ENCODE data around the gene IER5. TPM values are rescaled to one million over a fixed set of nuclear protein-coding genes. Genes with fewer than 3 reads are reported as not detected.
A peak's percentile ranks its signal among the peaks of the same experiment; 100 is the strongest.

The IER5 gene
- total and polyA plus RNA-seq, 3 experiments from 2014 or later = 29.0 to 57.2 (median 52.3) TPM

- no peaks in the 10 kb centered on the region for H3K27me3 ChIP-seq (ENCODE audit: insufficient read depth, low read length, poor library complexity, severe bottlenecking)
- no peak overlapping the region for H3K27ac ChIP-seq (ENCODE audit: low read depth, low read length)
- Mint-ChIP-seq H3K9me3 (peaks cover 0 to 3% (median 0%) of the 10 kb centered on the region in 5 donors), H3K4me1 (peaks cover 35 to 48% (median 43%) of the 10 kb centered on the region in 3 donors), H3K27me3 (peaks cover 0 to 6% of the 10 kb centered on the region in 2 donors), H3K36me3 (peaks cover 2 to 42% (median 4%) of the 10 kb centered on the region in 3 donors), H3K27ac (peak overlapping the region in 7 of 8 donors; percentile 1 to 98 (median 78)), H3K4me3 (peak overlapping the region in 6 of 7 donors; percentile 8 to 100 (median 76))
- POLR2A ChIA-PET = interaction anchor here (5.5 kb wide), 1 partner anchor 13 kb away, joined by 111 read pairs; no protein-coding TSS in a partner anchor
- no peaks in the 10 kb centered on the region for H3K9me3 ChIP-seq (ENCODE audit: low read length)
- CTCF ChIA-PET = interaction anchor here (0.6 to 5.7 kb wide), 5 partner anchors 12 to 333 kb away, joined by 3 to 70 read pairs (median 4); no protein-coding TSS in a partner anchor
- peaks cover 22% of the 10 kb centered on the region for H3K4me1 ChIP-seq (ENCODE audit: insufficient read depth, low read length)
- H3K36me3 ChIP-seq (ENCODE audit: insufficient read depth, low read length) = no peaks in the 10 kb centered on the region
- DNase-seq = no peak
- no peak overlapping the region for H3K4me3 ChIP-seq (ENCODE audit: low read length)
Measured at GRCh38 chr1:181092056-181092455, 3.6 kb downstream of the IER5 start.

DNA sequence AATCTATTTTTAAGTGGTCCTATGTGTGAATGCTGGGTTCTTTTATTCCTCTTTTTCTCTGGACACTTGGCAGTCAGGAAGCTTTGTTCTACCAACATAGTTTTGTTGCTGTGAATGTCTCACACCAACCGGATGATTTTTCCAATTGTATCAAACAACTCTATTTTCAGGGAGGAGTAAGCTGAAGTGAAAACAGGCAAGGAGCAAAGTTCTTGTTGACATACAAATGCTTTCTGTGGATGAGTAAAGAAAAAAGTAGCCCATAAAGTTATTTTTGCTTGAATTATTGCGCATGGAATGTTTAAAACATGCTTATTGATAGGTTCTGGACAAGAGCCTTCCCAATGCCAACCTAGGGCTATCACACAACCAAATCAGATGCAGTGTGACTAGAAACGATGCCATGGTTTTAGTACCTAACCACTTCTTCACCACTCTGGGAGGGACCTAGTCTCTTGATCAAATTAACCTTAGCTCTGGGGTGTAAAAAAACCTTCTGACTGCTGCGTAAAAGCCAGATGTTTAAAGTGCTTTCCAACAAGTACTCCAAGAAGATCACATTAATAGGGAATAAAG is 4.5 kb downstream of the IER5 start:
- DNase-seq = no peak
- peaks cover 2 to 42% (median 4%) of the 10 kb centered on the region in 3 donors for H3K36me3 Mint-ChIP-seq
- ChIA-PET POLR2A (interaction anchor here (0.5 to 5.5 kb wide), 2 partner anchors 12 to 57 kb away, joined by 3 to 111 read pairs; no protein-coding TSS in a partner anchor), CTCF (interaction anchor here (1.0 to 5.7 kb wide), 2 partner anchors 38 to 49 kb away, joined by 3 to 70 read pairs; no protein-coding TSS in a partner anchor)
- Histone ChIP-seq H3K27ac (ENCODE audit: low read depth, low read length) (no peak overlapping the region), H3K4me3 (ENCODE audit: low read length) (no peak overlapping the region), H3K27me3 (ENCODE audit: insufficient read depth, low read length, poor library complexity, severe bottlenecking) (no peaks in the 10 kb centered on the region), H3K36me3 (ENCODE audit: insufficient read depth, low read length) (no peaks in the 10 kb centered on the region), H3K9me3 (ENCODE audit: low read length) (no peaks in the 10 kb centered on the region), H3K4me1 (ENCODE audit: insufficient read depth, low read length) (peaks cover 18% of the 10 kb centered on the region)
- peaks cover 0 to 3% (median 0%) of the 10 kb centered on the region in 5 donors for H3K9me3 Mint-ChIP-seq
- H3K27ac Mint-ChIP-seq = peak overlapping the region in 7 of 8 donors; percentile 18 to 98 (median 51)
- peak overlapping the region in 2 of 7 donors; percentile 23 to 39 for H3K4me3 Mint-ChIP-seq
- peaks cover 34 to 46% (median 40%) of the 10 kb centered on the region in 3 donors for H3K4me1 Mint-ChIP-seq
- peaks cover 0 to 6% of the 10 kb centered on the region in 2 donors for H3K27me3 Mint-ChIP-seq

- Histone ChIP-seq H3K36me3 (ENCODE audit: insufficient read depth, low read length) (no peaks in the 10 kb centered on the region), H3K27ac (ENCODE audit: low read depth, low read length) (no peak overlapping the region), H3K27me3 (ENCODE audit: insufficient read depth, low read length, poor library complexity, severe bottlenecking) (no peaks in the 10 kb centered on the region), H3K4me3 (ENCODE audit: low read length) (no peak overlapping the region), H3K4me1 (ENCODE audit: insufficient read depth, low read length) (peaks cover 22% of the 10 kb centered on the region), H3K9me3 (ENCODE audit: low read length) (no peaks in the 10 kb centered on the region)
- peaks cover 2 to 36% (median 4%) of the 10 kb centered on the region in 3 donors for H3K36me3 Mint-ChIP-seq
- POLR2A ChIA-PET = no interaction called here
- peaks cover 36 to 52% (median 42%) of the 10 kb centered on the region in 3 donors for H3K4me1 Mint-ChIP-seq
- H3K27ac Mint-ChIP-seq = peak overlapping the region in 5 of 8 donors; percentile 11 to 64 (median 24)
- H3K9me3 Mint-ChIP-seq = no peaks in the 10 kb centered on the region
- H3K27me3 Mint-ChIP-seq = peaks cover 0 to 3% of the 10 kb centered on the region in 2 donors
- H3K4me3 Mint-ChIP-seq = peak overlapping the region in 3 of 7 donors; percentile 27 to 38 (median 31)
- no peak for DNase-seq
- CTCF ChIA-PET = interaction anchor here (1.5 kb wide), 1 partner anchor 10 kb away, joined by 3 read pairs; no protein-coding TSS in a partner anchor
Measured at GRCh38 chr1:181094416-181095212, 6.1 kb downstream of the IER5 start.

DNA sequence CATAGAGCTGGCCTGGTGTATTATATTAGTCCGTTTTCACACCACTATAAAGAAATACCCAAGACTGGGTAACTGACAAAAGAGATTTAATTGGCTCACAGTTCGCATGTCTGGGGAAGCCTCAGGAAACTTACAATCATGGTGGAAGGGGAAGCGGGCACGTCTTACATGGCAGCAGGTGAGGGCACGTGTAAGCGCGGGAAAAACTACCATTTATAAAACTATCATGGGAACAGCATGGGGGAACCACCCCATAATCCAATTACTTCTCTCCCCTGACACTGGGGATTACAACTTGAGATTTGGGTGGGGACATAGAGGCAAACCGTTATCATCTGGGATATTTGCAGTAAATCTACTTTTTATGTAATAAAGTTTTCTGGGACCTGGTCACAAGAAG is 6.8 kb downstream of the IER5 start:
- H3K4me3 ChIP-seq (ENCODE audit: low read length) = no peak overlapping the region
- H3K4me3 Mint-ChIP-seq = no peak overlapping the region
- H3K27me3 Mint-ChIP-seq = no peaks in the 10 kb centered on the region
- no peaks in the 10 kb centered on the region for H3K9me3 ChIP-seq (ENCODE audit: low read length)
- H3K4me1 ChIP-seq (ENCODE audit: insufficient read depth, low read length) = peaks cover 27% of the 10 kb centered on the region
- H3K36me3 ChIP-seq (ENCODE audit: insufficient read depth, low read length) = no peaks in the 10 kb centered on the region
- H3K27ac Mint-ChIP-seq = peak overlapping the region in 3 of 8 donors; percentile 11 to 52 (median 29)
- H3K27me3 ChIP-seq (ENCODE audit: insufficient read depth, low read length, poor library complexity, severe bottlenecking) = no peaks in the 10 kb centered on the region
- H3K9me3 Mint-ChIP-seq = no peaks in the 10 kb centered on the region
- H3K27ac ChIP-seq (ENCODE audit: low read depth, low read length) = no peak overlapping the region
- peaks cover 41 to 57% (median 49%) of the 10 kb centered on the region in 3 donors for H3K4me1 Mint-ChIP-seq
- ChIA-PET POLR2A (no interaction called here), CTCF (interaction anchor here (1.5 kb wide), 1 partner anchor 10 kb away, joined by 3 read pairs; no protein-coding TSS in a partner anchor)
- no peak for DNase-seq
- H3K36me3 Mint-ChIP-seq = peaks cover 2 to 29% (median 4%) of the 10 kb centered on the region in 3 donors

DNA sequence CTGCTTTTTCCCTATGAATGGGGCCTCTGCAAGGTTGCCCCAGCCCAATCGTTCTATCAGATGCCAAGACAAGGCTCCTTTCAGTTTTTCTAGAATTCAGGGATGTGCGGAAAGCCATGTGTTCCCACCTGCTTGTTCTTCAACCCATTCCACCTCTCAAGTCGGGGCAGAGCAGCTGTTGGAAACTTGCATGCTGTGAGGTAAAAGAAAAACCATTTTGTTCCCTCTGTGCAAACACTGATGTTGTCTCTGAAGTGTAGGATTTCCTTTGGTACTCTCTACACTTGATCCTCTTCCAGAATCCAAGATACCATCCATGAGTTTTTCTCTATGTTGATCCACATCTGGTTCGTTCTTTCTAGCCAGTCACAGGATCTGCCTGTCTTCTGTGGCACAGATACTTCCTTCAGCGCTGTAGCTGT is 7.3 kb downstream of the IER5 start:
- H3K9me3 Mint-ChIP-seq = no peaks in the 10 kb centered on the region
- no peaks in the 10 kb centered on the region for H3K27me3 Mint-ChIP-seq
- H3K27ac Mint-ChIP-seq = peak overlapping the region in 1 of 8 donors; percentile 23
- H3K4me1 Mint-ChIP-seq = peaks cover 42 to 57% (median 50%) of the 10 kb centered on the region in 3 donors
- Histone ChIP-seq H3K4me3 (ENCODE audit: low read length) (no peak overlapping the region), H3K4me1 (ENCODE audit: insufficient read depth, low read length) (peaks cover 27% of the 10 kb centered on the region), H3K27me3 (ENCODE audit: insufficient read depth, low read length, poor library complexity, severe bottlenecking) (no peaks in the 10 kb centered on the region), H3K9me3 (ENCODE audit: low read length) (no peaks in the 10 kb centered on the region), H3K36me3 (ENCODE audit: insufficient read depth, low read length) (no peaks in the 10 kb centered on the region), H3K27ac (ENCODE audit: low read depth, low read length) (no peak overlapping the region)
- POLR2A ChIA-PET = interaction anchor here (0.7 kb wide), 1 partner anchor 22 kb away, joined by 6 read pairs; no protein-coding TSS in a partner anchor
- CTCF ChIA-PET = interaction anchor here (1.5 kb wide), 1 partner anchor 9 kb away, joined by 3 read pairs; no protein-coding TSS in a partner anchor
- DNase-seq = no peak
- peaks cover 2 to 24% (median 4%) of the 10 kb centered on the region in 3 donors for H3K36me3 Mint-ChIP-seq
- H3K4me3 Mint-ChIP-seq = no peak overlapping the region

DNA sequence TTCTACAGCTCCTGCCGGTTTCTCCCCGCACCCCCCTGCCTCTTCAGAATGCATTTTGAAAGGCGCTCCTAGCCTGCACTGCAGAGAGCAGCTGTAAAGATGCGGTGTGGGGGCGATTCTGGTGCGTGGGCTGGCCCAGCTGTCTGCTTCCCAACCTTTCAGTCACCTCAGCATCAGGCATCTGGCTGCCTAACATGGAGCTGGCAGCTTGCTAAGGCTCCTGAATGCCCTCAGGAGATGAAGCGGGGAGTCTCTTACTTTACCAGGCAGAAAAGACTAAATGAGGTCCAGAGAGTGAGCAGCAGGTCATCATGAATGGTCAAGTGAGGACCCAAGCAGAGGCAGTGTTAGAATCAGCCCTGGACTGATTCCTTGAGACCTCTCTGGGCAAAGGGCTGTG is 8.7 kb downstream of the IER5 start:
- Histone ChIP-seq H3K4me1 (ENCODE audit: insufficient read depth, low read length) (peaks cover 17% of the 10 kb centered on the region), H3K9me3 (ENCODE audit: low read length) (no peaks in the 10 kb centered on the region), H3K27ac (ENCODE audit: low read depth, low read length) (no peak overlapping the region), H3K36me3 (ENCODE audit: insufficient read depth, low read length) (no peaks in the 10 kb centered on the region), H3K4me3 (ENCODE audit: low read length) (no peak overlapping the region), H3K27me3 (ENCODE audit: insufficient read depth, low read length, poor library complexity, severe bottlenecking) (no peaks in the 10 kb centered on the region)
- CTCF ChIA-PET = interaction anchor here (1.4 to 2.3 kb wide), 2 partner anchors 8 to 13 kb away, joined by 4 to 8 read pairs; no protein-coding TSS in a partner anchor
- Mint-ChIP-seq H3K36me3 (peaks cover 2 to 17% (median 4%) of the 10 kb centered on the region in 3 donors), H3K4me1 (peaks cover 30 to 54% (median 40%) of the 10 kb centered on the region in 3 donors), H3K4me3 (no peak overlapping the region), H3K27me3 (no peaks in the 10 kb centered on the region), H3K9me3 (no peaks in the 10 kb centered on the region), H3K27ac (no peak overlapping the region)
- POLR2A ChIA-PET = interaction anchor here (1.0 kb wide), 2 partner anchors 8 to 75 kb away, joined by 4 to 8 read pairs; no protein-coding TSS in a partner anchor
- no peak for DNase-seq

- DNase-seq = no peak
- Histone ChIP-seq H3K4me1 (ENCODE audit: insufficient read depth, low read length) (peaks cover 33% of the 10 kb centered on the region), H3K9me3 (ENCODE audit: low read length) (no peaks in the 10 kb centered on the region), H3K27me3 (ENCODE audit: insufficient read depth, low read length, poor library complexity, severe bottlenecking) (no peaks in the 10 kb centered on the region), H3K36me3 (ENCODE audit: insufficient read depth, low read length) (no peaks in the 10 kb centered on the region), H3K4me3 (ENCODE audit: low read length) (no peak overlapping the region), H3K27ac (ENCODE audit: low read depth, low read length) (no peak overlapping the region)
- ChIA-PET POLR2A (interaction anchor here (0.9 to 1.2 kb wide), 2 partner anchors 9 to 37 kb away, joined by 5 to 6 read pairs; no protein-coding TSS in a partner anchor), CTCF (interaction anchor here (1.2 to 1.8 kb wide), 2 partner anchors 9 to 41 kb away, joined by 4 to 6 read pairs; no protein-coding TSS in a partner anchor)
- H3K27me3 Mint-ChIP-seq = no peaks in the 10 kb centered on the region
- H3K27ac Mint-ChIP-seq = peak overlapping the region; percentile 3 to 62 (median 36)
- H3K36me3 Mint-ChIP-seq = peaks cover 2 to 4% (median 2%) of the 10 kb centered on the region in 3 donors
- no peaks in the 10 kb centered on the region for H3K9me3 Mint-ChIP-seq
- H3K4me1 Mint-ChIP-seq = peaks cover 30 to 54% (median 41%) of the 10 kb centered on the region in 3 donors
- peak overlapping the region in 2 of 7 donors; percentile 1 to 12 for H3K4me3 Mint-ChIP-seq
Measured at GRCh38 chr1:181099152-181100014, 10.9 kb downstream of the IER5 start.
